Activated naive CD8-positive, alpha-beta T cell treated with anti-CD3 and anti-CD28 coated beads, Interleukin-2, amount 50 U/mL, for 24 hours (primary cell): ENCODE results near the gene NPPC.

Source experiments
- ATAC-seq: fragments of 150-1000 bp; cut with Tn5 transposase; one replicate; pipeline ENCODE4 v1.10.0; 2021
- DNase-seq: peaks from one replicate; pipeline ENCODE4 v3.0.0; 2021
- H3K27ac Mint-ChIP-seq: one replicate; pipeline ENCODE4 v1.8.0; 2021; ENCODE audit warnings: mild to moderate bottlenecking, mixed read lengths
- H3K27me3 Mint-ChIP-seq: one replicate; pipeline ENCODE4 v1.8.0; 2021; ENCODE audit warnings: mixed read lengths
- H3K36me3 Mint-ChIP-seq: one replicate; pipeline ENCODE4 v1.8.0; 2021; ENCODE audit warnings: low read depth, mixed read lengths
- H3K4me1 Mint-ChIP-seq: one replicate; pipeline ENCODE4 v1.8.0; 2021; ENCODE audit warnings: mixed read lengths
- H3K4me3 Mint-ChIP-seq: one replicate; pipeline ENCODE4 v1.8.0; 2021; ENCODE audit warnings: mild to moderate bottlenecking, moderate library complexity, mixed read lengths
- H3K9me3 Mint-ChIP-seq: one replicate; pipeline ENCODE4 v1.8.0; 2021; ENCODE audit warnings: mixed read lengths

The NPPC gene

GRCh38 chr2:231930593-231931281 lies 4.5 kb upstream of the NPPC start:
- no peak overlapping the region for H3K27ac Mint-ChIP-seq
- peaks cover 25% of the 10 kb centered on the region for H3K27me3 Mint-ChIP-seq
- H3K9me3 Mint-ChIP-seq, result no peaks in the 10 kb centered on the region
- no peak overlapping the region for H3K4me3 Mint-ChIP-seq
- DNase-seq, result no peak
- H3K36me3 Mint-ChIP-seq, result no peaks in the 10 kb centered on the region
- no peak for ATAC-seq
- H3K4me1 Mint-ChIP-seq, result peaks cover 4% of the 10 kb centered on the region

DNA sequence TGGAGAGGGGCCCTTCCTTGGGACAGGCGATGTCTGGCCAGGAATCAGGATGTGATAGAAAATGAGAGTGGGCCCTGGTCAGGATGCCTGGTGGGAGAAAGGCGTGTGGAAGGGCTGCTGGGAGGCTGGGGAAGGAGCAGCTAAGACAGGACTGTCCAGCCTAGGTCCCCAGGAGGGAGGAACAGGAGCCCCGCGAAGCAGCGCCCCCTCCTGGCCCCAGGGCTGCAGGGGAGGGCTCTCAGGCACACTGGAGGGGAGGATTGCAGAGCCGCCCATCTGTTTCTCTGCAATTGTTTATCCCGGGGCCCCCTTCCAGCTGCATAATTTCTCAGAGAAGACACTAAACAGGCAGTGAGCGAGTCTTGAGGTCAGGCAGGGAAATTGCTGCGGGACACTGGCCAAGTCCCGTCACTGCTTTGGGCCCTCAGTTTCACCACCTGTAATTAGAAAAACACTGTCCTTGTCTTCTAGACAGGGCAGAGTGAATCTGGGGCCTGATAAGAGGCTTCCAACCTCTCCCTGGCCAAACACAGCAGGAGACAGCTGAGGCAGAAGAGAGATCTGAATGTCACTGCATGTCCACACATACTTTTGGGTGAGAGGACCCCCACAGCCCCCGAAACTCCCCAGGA lies 3.9 kb upstream of the NPPC start:
- peaks cover 25% of the 10 kb centered on the region for H3K27me3 Mint-ChIP-seq
- no peak for ATAC-seq
- no peak overlapping the region for H3K4me3 Mint-ChIP-seq
- H3K4me1 Mint-ChIP-seq, result peaks cover 4% of the 10 kb centered on the region
- H3K27ac Mint-ChIP-seq, result no peak overlapping the region
- H3K36me3 Mint-ChIP-seq, result no peaks in the 10 kb centered on the region
- peak; percentile 54 for DNase-seq
- H3K9me3 Mint-ChIP-seq, result no peaks in the 10 kb centered on the region

GRCh38 chr2:231928901-231929725 lies 2.9 kb upstream of the NPPC start:
- no peaks in the 10 kb centered on the region for H3K9me3 Mint-ChIP-seq
- DNase-seq (no peak), ATAC-seq (no peak)
- peaks cover 5% of the 10 kb centered on the region for H3K4me1 Mint-ChIP-seq
- no peak overlapping the region for H3K27ac Mint-ChIP-seq
- no peak overlapping the region for H3K4me3 Mint-ChIP-seq
- H3K27me3 Mint-ChIP-seq, result peaks cover 34% of the 10 kb centered on the region
- no peaks in the 10 kb centered on the region for H3K36me3 Mint-ChIP-seq

DNA sequence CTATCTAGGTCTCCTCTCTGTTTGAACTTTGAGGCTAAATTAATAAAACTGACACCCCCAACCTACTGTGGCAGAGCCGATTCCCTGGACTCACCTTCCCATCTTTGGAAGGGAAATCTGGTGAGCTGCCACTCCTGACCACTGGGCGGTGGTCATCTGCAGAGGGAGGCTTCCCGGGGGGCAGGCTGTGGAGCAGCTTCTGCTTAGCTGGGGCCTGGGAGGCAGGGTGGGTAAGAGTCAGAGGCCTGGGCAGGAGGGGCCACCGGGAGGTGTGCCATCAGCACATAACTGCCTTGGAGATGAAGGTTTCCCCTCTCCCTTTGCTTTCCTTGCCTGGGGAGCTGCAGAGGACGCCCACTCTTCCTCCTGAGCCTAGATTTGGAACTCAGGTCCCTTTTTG lies 2.3 kb upstream of the NPPC start:
- peaks cover 40% of the 10 kb centered on the region for H3K27me3 Mint-ChIP-seq
- peaks cover 5% of the 10 kb centered on the region for H3K4me1 Mint-ChIP-seq
- no peak overlapping the region for H3K4me3 Mint-ChIP-seq
- DNase-seq, result no peak
- ATAC-seq, result no peak
- no peaks in the 10 kb centered on the region for H3K9me3 Mint-ChIP-seq
- H3K36me3 Mint-ChIP-seq, result no peaks in the 10 kb centered on the region
- no peak overlapping the region for H3K27ac Mint-ChIP-seq

DNA sequence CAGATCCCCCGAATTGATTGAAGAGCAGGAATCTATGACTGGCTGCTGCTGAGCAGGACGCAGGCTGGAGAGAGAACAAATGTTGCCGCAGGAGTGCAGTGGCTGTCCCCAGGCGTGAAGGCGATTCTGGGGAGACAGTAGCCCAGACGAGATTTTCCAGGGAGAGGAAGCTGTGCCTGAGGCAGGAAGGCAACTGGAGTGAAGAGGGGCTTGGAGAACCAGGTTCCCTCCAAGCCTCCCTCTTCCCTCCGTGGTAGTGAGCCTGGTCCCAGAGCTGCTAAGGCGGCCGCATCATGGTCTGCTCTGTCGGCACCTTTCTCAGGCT lies 1.3 kb upstream of the NPPC start:
- H3K27me3 Mint-ChIP-seq, result peaks cover 43% of the 10 kb centered on the region
- H3K27ac Mint-ChIP-seq, result no peak overlapping the region
- no peaks in the 10 kb centered on the region for H3K36me3 Mint-ChIP-seq
- no peak for DNase-seq
- H3K4me1 Mint-ChIP-seq, result peaks cover 5% of the 10 kb centered on the region
- H3K4me3 Mint-ChIP-seq, result no peak overlapping the region
- H3K9me3 Mint-ChIP-seq, result no peaks in the 10 kb centered on the region
- no peak for ATAC-seq

GRCh38 chr2:231926761-231927565 lies 767 bp upstream of the NPPC start:
- Mint-ChIP-seq H3K27me3 (peaks cover 43% of the 10 kb centered on the region), H3K27ac (no peak overlapping the region), H3K4me3 (peak overlapping the region; percentile 69), H3K36me3 (no peaks in the 10 kb centered on the region), H3K4me1 (peaks cover 5% of the 10 kb centered on the region), H3K9me3 (no peaks in the 10 kb centered on the region)
- DNase-seq, result peak; percentile 39
- ATAC-seq, result peak; percentile 21

- Mint-ChIP-seq H3K4me3 (peak overlapping the region; percentile 57), H3K27me3 (peaks cover 44% of the 10 kb centered on the region), H3K36me3 (no peaks in the 10 kb centered on the region), H3K27ac (no peak overlapping the region), H3K4me1 (peaks cover 5% of the 10 kb centered on the region), H3K9me3 (no peaks in the 10 kb centered on the region)
- ATAC-seq (peak; percentile 55), DNase-seq (peak; percentile 85)
These were observed 655 bp downstream of the NPPC start for GRCh38 chr2:231925303-231926179.

- Mint-ChIP-seq H3K27ac (no peak overlapping the region), H3K4me1 (peaks cover 5% of the 10 kb centered on the region), H3K4me3 (peak overlapping the region; percentile 14), H3K9me3 (no peaks in the 10 kb centered on the region), H3K36me3 (no peaks in the 10 kb centered on the region), H3K27me3 (peaks cover 44% of the 10 kb centered on the region)
- ATAC-seq, result no peak
- DNase-seq, result no peak
These were observed 1.3 kb downstream of the NPPC start for GRCh38 chr2:231924889-231925275.

DNA sequence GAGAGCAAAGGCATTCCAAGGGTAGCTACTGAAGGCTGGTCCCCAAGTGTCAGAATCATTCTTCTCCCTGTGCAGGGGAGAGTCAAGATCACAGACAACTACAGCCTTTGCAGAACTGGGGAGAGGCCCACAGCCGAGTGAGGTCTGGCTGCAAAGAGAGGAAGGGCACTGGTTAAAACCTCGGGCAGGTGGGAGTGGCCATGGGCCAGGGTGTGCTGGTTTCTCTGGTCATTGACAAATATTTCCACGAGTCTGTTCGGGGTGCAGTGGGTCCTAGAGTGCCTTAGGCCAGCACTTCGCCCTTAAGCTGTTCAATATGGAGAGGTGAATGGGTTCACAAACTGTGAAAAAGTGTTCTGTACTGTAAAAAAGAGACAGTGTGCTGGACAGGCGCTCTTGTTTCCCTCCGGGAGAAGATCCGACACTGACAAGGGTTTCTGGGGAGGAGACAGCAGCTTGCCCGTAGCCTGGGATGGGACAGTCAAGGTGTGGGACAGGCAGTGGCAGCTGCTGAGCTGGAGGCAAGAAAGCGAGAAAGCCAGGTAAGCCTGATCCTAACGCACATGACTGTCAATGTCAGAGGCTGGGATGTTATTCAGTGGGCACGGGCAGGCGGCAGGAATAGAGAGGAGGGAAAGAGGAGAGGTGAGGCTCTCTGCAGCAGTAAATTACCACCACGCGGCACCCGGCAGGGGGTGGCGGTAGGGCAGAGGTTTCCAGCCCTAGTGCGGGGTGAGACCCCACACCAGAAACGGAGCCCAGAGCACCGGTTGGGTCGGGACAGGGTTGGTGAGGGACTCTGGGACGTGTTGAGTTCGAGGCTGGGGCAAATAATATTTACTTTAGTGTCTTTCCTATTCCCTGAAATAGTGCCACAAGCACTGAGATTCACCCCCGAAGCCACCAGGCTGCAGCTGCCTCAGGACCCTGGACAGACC lies 2.0 kb downstream of the NPPC start:
- Mint-ChIP-seq H3K36me3 (no peaks in the 10 kb centered on the region), H3K27me3 (peaks cover 44% of the 10 kb centered on the region), H3K9me3 (no peaks in the 10 kb centered on the region), H3K4me1 (peaks cover 5% of the 10 kb centered on the region), H3K27ac (no peak overlapping the region), H3K4me3 (peak overlapping the region; percentile 39)
- DNase-seq, result no peak
- ATAC-seq, result no peak

GRCh38 chr2:231923010-231923344 lies 3.2 kb downstream of the NPPC start:
- no peak overlapping the region for H3K4me3 Mint-ChIP-seq
- DNase-seq, result no peak
- H3K27me3 Mint-ChIP-seq, result peaks cover 35% of the 10 kb centered on the region
- peaks cover 5% of the 10 kb centered on the region for H3K4me1 Mint-ChIP-seq
- H3K9me3 Mint-ChIP-seq, result no peaks in the 10 kb centered on the region
- H3K27ac Mint-ChIP-seq, result no peak overlapping the region
- ATAC-seq, result no peak
- no peaks in the 10 kb centered on the region for H3K36me3 Mint-ChIP-seq

GRCh38 chr2:231922311-231923009 lies 3.7 kb downstream of the NPPC start:
- Mint-ChIP-seq H3K9me3 (no peaks in the 10 kb centered on the region), H3K27ac (no peak overlapping the region), H3K4me3 (no peak overlapping the region), H3K36me3 (no peaks in the 10 kb centered on the region), H3K4me1 (peaks cover 5% of the 10 kb centered on the region), H3K27me3 (peaks cover 30% of the 10 kb centered on the region)
- ATAC-seq, result no peak
- DNase-seq, result no peak

- H3K27me3 Mint-ChIP-seq, result peaks cover 19% of the 10 kb centered on the region
- H3K27ac Mint-ChIP-seq, result no peak overlapping the region
- peaks cover 1% of the 10 kb centered on the region for H3K4me1 Mint-ChIP-seq
- ATAC-seq (no peak), DNase-seq (no peak)
- H3K9me3 Mint-ChIP-seq, result no peaks in the 10 kb centered on the region
- no peaks in the 10 kb centered on the region for H3K36me3 Mint-ChIP-seq
- no peak overlapping the region for H3K4me3 Mint-ChIP-seq
These were observed 5.4 kb downstream of the NPPC start for GRCh38 chr2:231920795-231921194.

DNA sequence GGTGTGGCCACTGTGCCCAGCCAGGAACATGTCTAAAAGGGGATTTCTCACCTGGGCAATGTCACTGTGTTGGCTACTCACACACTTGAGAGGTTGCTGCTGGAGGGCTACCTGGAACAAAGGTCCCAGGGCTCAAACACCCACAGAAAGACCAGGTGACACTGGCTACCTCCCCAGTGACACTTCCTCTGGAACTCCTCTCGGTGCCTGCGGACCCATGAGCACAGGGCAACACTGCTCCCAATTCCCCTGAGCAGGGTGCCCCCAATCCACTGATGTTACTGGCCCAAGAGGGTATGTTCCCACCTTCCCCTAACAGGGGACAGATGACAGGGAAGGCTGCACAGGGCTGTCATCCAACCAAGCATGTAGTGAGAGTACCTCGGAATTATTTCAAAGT lies 5.8 kb downstream of the NPPC start:
- H3K9me3 Mint-ChIP-seq, result no peaks in the 10 kb centered on the region
- no peak for ATAC-seq
- no peaks in the 10 kb centered on the region for H3K36me3 Mint-ChIP-seq
- DNase-seq, result no peak
- no peak overlapping the region for H3K27ac Mint-ChIP-seq
- peaks cover 19% of the 10 kb centered on the region for H3K27me3 Mint-ChIP-seq
- H3K4me1 Mint-ChIP-seq, result peaks cover 1% of the 10 kb centered on the region
- no peak overlapping the region for H3K4me3 Mint-ChIP-seq
